Measurements from ENCODE around the gene VWA3B.

DNA sequence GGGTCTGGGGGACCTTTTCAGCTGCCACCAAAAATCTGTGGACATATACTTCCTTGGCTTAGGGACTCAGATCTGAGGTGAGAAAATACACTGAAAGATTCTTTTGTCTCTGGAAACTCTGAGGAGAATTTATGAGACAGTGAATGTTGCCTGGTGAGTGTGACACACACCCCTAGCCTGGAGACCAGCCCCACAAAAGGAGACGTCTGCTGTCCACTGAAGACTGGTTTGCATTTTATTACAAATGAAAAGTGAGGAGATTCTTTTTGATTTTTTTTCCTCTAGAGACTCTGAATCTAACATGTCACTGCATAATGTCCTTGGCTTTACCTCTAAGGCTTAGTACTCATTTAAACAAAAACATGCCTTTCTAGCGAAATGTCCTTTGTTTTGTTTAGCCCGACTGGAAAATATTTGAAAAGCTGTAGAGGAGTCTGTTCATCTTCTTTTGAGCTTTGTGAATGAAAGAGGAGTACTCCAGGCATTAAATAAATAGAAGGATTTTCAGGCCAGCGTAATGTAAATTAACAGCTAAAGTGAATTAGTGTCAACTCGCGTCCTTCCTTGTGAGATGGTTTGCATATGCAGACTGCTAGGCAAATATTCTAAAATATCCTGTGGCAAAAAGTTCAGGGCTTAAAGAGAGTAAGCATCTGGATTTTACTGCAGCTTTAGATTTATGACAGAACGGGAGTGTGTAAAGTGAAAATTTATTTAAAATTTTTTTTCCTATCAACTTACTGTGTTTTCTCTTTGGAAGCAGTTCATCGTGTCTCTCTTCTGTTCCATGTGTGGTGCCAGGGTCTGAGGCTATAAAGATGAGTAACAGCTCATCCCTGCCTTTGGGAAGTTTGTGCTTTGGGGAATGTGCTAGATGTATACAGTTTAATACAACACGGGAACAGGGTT lies 125.4 kb downstream of the VWA3B start:
- TF ChIP-seq EZH2 (optimal IDR thresholded peaks at IDR 0.05; ENCODE audit: low read depth, low read length) = no peak
- no peak for TF ChIP-seq CTCF (IDR thresholded peaks at IDR 0.05; ENCODE audit: low read length)
- TF ChIP-seq EZH2phosphoT487 (IDR thresholded peaks at IDR 0.05; ENCODE audit: low read length) = no peak

Data from MM.1S (cell line).